GM08714 (cell line): Measurements from ENCODE around the gene URB1.

Experiments
- H3K4me3 ChIP-seq: fragments of 200-500 bp; sonication (Bioruptor generic); 2 replicates; pipeline ENCODE4 v1.5.1; 2014; ENCODE audit warnings: mild to moderate bottlenecking, low read length, inconsistent platforms
- ZNF274 ChIP-seq: IDR thresholded peaks from 2 replicates; pipeline ENCODE4 v1.6.1; 2012; ENCODE audit warnings: mild to moderate bottlenecking, low read depth, low read length

Gene URB1

DNA sequence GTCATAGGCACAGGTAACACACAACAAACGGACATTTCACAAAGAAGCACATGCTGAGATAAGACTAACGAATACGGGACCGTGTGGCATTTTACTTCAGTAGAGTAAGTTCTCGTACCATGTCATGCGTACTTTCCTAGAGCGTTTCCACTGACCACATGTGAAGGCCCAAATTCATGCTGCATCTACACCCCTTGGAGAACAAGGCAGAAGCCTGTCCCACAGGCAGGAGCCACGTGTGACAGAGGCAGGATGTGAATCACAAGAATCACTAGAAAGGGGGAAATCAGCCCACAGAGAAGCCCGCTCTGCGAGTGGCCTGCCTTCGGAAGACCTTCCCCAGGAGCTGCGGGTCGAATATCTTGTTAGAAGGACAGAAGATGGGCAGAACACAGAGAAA lies 41.8 kb downstream of the URB1 start:
- no peak overlapping the region for H3K4me3 ChIP-seq
- TF ChIP-seq ZNF274 = no peak

DNA sequence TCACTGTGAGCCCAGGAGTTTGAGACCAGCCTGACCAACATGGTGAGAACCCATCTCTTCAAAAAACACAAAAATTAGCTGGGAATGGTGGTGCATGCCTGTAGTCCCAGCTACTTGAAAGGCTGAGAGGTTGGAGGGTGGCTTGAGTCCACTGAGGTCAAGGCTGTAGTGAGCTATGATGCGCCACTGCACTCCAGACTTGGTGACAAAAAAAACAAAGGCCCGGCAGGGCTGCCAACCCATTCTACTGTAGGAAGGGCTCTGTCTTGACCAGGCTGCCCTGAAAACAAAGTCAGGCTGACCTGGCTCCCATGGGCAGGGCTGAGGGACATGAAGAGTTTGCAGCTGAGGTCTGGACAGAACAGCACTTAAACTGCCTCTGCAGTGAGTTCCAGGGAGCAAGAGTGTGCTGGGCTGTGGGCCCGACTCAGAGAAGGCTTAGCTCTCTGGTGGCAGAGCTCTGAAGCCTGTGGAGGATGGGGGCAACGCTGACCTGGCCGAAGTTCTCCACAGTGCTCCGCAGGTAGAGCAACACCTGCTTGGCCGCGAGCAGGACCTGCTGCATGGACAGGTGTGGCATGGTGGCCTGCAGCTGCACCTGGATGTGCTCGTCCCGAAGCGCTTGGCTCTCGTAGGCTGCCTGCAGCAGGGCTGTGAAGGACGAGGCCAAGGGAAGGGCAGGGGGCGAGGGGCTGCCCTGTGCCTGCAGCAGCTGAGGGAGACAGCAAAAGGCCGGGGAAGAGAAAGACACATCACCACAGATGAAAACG lies 42.4 kb downstream of the URB1 start:
- no peak overlapping the region for H3K4me3 ChIP-seq
- no peak for TF ChIP-seq ZNF274

DNA sequence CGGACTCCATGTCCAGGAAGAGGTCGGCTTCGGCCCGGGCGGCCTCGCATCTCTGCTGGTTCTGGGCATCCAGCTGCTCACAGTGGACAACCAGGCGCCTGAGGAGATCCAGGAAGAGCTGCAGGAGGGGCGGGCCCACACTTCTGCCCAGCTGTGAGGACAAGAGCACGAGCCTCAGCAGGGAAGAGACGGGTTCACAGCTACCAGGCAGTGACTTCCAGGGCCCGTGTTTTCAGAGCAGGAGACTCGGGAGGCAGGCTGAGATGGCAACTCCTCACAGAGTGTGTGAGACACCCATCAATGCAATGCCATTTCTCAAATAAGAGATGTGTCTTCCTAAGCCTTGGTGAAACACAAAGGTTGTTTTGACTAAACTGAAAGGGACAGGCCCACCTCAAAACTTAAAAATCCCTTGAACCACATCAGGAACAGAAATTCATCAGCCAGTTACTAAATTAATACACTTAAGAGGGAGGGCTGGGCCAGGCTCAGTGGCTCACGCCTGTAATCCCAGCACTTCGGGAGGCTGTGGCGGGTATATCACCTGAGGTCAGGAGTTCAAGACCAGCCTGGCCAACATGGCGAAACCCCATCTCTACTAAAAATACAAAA lies 43.4 kb downstream of the URB1 start:
- TF ChIP-seq ZNF274 = no peak
- H3K4me3 ChIP-seq = no peak overlapping the region

DNA sequence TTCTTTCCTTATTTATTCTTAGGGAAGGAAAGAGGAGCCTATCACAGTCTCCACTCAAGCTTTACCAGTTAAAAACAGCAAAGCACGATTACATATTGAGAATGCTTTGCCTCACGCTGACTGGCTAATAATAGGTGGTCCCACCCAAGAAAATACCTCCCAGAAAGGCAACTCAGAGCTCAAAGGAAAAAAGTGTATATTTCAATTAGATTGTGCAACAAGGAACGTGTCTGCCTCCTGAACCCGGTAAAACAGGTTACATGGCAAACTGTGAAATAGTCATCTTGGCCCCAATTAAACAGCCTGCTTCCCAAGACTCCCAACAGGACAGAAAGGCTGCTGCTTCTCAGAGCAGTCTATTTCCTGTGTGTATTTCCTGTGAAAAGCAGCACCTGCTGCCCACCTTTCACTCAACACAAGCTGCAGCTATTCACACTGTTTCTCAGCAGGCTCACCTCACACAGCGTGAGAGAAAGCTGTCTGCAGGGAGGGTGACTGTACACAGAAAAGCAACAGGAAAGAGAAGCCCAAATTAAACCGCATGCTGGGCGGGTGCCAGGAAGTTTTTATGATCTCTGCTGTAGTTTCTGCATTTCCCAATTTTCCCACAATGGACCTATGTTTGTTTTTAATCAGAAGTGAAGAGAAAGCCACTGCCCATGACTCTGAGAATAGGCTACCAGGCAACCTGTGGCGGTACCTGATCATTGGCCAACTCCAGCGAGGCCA lies 44.0 kb downstream of the URB1 start:
- no peak for TF ChIP-seq ZNF274
- H3K4me3 ChIP-seq = no peak overlapping the region

DNA sequence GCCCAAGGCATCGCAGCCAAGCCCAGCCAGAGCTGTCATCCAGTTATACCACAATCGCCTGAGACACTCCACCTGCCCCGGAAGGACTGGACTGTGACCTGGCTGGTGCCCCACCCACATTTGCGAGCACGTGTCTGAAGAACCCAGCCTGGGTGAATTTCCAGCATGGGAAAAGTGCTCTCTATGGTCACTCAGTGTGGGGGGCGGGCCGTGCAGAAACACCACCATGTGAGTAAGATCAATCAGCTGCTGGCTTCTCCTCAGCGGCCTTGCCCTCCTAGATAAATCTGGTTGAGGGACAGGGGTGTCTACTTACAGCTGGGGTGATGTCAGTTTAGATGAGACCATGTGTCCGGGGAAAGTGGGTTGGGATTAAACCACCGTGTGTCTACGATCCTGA lies 44.8 kb downstream of the URB1 start:
- H3K4me3 ChIP-seq = no peak overlapping the region
- no peak for TF ChIP-seq ZNF274

DNA sequence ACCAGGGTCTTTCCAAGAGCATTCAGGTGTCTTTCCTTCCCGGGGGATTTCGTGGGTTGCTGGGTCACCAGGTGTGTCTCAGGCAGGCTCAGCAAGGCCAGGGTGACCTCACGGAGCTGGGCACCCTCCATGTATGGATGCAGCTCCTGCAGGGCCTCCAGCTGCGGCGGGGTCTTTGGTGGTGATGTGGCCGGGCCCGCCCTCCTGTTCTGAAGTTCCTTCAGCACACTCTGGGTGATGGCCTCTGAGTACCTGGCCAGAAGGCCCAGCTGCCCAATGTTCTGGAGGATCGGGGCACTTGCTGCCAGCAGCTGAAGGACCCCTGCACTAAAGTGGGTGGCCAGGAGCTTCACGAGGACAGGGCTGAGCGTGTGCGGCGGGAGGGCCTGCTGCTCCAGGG lies 45.5 kb downstream of the URB1 start:
- no peak for TF ChIP-seq ZNF274

DNA sequence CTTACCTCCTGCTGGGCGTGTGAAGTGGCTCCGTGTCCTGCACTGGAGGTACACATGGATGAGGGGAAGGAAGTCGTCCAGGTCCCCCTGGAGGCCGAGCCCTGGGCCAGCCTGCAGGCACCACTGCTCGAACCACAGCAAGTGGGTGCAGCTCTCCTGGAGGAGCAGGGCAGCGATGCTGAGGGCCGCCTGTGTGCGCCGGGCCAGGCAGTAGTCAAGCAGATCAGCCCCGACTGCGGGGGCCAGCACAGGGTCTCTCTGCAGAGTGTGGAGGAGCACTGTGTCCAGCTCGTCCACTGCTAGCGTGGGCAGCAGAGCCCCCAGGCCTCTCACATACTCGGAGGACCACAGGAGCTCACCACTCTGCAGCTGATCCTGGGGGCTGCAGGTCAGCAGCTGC lies 45.9 kb downstream of the URB1 start:
- H3K4me3 ChIP-seq = no peak overlapping the region
- no peak for TF ChIP-seq ZNF274

More for the DNA sequence above, 45.5 kb downstream of the URB1 start:
- no peak overlapping the region for H3K4me3 ChIP-seq

DNA sequence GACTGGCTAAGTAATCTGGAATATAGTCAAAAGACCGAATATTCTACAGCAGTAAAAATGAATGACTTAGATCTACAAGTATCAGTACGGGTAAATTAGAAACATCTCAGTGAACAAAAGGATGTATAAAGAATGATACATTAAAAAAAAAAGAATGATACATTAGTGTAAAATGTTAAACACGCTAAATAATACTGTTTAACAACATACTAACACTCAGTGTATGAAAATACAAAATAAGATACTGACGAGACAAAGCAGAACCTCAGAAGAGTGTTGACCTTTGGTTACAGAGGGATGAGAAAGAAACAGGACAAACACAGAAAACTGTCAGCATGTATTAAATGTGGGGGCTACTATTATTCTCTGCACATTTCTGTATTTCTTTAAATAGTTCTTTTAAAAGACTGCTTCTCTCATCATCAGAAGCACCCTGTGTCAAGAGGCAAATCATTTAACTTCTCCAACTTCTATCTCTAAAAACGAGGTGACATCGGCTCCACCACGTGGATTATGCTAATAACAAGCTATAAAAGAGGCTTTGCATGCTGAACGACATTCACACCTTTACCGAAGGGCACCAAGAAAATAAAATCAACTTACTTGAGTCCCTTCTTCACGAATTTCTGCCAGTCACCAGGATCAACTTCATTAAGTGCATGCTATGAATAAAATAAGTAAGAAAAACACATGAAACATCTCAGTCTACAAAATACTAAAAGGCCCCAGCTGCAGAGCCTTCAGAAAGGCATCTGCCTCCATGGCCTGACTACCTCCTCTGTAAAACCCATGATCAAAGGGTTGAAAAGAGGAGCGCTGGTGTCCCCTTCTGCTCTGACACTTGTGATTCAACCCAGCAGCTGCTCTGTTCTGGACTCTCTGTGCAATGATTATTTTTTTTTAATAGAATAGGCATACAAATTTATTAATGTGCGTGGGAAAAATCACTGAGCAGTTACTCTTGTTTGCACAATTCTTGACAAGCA lies 51.7 kb downstream of the URB1 start:
- no peak overlapping the region for H3K4me3 ChIP-seq
- TF ChIP-seq ZNF274 = no peak

DNA sequence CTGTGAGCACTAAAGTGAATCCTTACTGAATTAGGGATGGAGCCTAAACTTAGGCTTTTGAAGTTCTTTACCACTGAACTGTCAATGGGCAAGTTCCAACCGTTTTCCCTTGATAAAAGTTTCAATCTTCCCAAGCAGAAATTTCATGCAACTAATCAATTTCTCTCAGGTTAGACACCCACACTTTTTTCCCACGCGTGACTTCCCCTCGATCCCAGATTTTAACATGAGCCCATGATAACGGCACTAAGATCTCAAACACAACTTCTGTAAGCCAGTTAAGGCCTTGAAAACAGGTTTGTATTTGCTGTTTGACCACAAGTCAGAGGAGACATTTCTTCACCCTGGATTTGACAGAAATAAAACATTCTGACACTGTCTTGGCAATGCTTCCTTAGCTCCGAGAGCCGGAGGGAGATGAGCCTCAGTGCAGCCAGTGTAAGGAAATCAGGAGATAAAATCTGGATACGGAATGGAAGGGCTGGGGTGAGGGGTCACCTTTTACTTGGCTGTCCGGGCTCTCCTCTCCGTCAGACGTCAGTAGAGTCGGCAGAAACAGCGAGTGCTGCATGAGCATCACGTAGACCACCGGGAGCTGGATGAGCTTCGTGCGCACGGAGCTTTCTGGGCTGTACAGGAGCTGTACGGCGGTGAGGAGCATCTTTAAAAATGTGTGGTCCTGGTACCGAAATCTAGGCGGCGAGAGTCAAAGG lies 54.4 kb downstream of the URB1 start:
- H3K4me3 ChIP-seq = no peak overlapping the region
- no peak for TF ChIP-seq ZNF274

DNA sequence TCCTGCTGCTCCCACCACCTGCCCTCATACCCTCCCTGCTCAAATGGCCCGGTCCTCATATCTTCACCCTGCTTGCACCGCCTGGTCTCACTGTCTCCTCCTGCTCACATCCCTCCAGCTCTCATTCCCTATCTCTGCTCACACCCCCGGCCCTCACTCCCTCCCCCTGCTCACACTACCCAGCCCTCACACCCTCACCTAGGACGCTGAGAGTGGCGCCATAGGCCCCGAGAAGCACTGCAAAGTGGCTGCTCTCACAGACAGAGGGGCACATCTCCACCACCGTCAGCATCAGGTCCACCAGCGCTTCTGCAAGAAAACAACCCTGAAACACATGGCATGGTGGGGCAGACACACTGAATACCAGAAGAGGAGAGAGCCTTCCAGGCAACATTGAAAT lies 55.6 kb downstream of the URB1 start:
- TF ChIP-seq ZNF274 = no peak
- no peak overlapping the region for H3K4me3 ChIP-seq

DNA sequence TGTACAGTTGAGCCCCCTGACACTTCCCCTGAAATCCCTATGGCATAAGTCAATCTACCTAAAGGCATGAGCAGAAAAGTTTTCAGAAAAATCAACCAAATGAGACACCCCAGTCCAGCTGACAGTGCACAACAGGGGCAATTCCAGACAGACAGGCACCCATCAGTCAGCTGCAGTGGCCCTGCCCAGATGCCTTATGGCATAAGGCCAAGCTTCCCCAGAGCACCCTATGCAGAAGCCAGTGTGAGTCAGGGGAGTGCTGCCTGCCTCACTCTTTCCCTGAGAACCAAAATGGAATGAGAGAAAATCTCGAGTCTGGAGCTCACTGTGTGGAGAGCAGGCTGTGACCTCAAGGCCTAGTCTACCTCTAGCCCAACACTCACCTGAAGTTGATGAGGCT lies 56.1 kb downstream of the URB1 start:
- no peak for TF ChIP-seq ZNF274
- H3K4me3 ChIP-seq = no peak overlapping the region

DNA sequence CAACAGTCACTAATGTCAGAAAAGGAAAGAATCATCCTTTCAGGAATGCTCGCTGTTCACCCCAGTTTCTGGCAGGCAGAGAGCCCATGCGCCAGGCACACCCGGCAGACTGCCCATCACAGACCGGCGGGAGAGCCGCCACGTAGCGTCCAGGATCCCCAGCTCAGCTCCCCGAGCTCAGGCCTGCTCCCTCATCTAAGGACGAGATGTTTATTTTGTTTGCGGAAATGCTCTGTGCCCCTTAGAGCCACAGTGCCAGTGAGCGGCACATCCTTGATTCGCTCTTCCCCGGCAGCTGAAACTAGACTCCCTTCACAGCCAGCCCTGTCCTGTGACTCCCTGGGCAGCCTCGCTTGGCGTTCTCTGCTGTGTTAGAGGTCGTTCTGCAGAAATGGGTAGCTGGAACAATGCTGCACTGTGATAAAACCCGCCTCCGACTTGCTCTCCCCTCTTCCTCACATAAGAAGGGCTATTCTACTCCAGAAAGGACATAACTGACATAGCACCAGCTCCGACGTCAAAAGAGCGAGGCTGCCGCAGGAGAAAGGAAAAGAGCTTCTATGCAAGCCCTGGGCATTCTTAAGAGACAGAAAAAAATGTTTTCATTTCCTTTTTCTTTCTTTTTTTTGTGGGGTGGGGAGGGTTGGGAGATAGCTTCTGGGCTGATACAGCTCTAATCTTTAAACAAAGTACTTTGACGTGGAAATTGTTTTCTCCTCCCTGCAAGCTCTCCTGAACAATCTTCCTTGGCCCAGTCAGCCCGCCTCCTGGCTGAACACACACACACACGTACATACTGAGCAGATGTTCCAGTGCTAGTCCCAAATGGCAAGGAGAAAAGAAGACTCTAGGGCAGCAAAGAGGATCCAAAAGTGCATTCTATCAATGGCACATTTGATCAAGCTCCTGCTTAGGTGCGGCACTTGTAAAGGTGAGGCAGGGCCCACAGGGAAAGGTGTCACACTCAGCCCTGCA lies 56.9 kb downstream of the URB1 start:
- no peak for TF ChIP-seq ZNF274
- H3K4me3 ChIP-seq = no peak overlapping the region
